Stimulated activated CD8-positive, alpha-beta memory T cell treated with anti-CD3 and anti-CD28 coated beads, Interleukin-12 subunit alpha, Interleukin-12 subunit beta, amount 100 ng/mL, for 24 hours (primary cell): Measurements from ENCODE around the gene NCOA6.
"Not testable (repeated sequence)": the region's sequence is repeated elsewhere in the genome, so short reads cannot be mapped to it uniquely, and the experiment has no call there.

Experiments
- DNase-seq: peaks from one replicate; pipeline ENCODE4 v3.0.0-alpha.2; 2020; ENCODE audit errors: extremely low read depth

Gene NCOA6

DNA sequence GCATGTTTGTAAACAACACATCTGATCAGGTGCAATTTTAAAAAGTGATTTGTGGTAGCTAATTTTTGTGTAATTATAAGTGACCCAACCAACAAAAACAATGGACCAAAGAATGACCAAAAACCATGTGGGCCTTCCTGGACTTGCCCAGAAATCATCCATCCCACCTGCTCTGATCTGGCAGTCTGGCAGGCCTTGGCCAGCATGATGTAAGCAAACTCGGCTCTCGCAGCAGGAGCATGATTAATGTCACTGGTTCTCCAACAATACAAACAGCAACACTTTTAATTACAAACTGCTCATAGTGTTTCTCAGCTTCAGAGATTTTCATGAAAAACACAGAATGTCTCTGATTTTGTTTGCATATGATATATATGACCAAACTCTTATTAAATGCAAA, 105.2 kb downstream of the NCOA6 start:
- no peak for DNase-seq

DNA sequence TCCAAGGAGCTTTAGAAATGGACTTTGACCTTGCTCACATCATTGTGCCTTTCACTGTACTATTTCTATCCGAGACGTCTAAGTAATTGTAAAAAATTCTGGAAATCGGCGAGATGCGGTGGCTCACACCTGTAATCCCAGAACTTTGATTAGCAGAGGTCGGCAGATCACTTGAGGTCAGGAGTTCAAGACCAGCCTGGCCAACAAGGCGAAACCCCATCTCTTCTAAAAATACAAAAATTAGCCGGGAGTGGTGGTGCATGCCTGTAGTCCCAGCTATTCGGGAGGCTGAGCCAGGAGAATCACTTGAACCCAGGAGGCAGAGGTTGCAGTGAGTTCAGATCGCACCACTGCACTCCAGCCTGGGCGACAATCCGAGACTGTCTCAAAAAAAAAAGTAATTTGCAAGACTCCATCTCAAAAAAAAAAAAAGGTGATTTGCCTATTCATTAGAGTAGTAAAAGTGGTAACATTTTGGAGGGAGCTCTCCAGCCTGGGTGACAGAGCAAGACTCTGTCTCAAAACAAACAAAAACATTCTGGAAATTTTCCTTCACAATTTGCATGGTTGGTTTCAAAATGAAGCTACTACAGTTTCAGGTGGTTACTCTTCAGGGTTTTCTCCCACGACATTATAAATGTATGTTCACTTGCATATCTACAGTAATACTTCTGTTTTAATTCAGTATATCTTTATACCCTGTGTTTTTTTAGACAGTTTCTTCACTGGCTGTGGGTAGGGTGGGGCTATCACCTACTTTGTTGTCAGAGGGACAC, 106.0 kb downstream of the NCOA6 start:
- not testable (repeated sequence) for DNase-seq

DNA sequence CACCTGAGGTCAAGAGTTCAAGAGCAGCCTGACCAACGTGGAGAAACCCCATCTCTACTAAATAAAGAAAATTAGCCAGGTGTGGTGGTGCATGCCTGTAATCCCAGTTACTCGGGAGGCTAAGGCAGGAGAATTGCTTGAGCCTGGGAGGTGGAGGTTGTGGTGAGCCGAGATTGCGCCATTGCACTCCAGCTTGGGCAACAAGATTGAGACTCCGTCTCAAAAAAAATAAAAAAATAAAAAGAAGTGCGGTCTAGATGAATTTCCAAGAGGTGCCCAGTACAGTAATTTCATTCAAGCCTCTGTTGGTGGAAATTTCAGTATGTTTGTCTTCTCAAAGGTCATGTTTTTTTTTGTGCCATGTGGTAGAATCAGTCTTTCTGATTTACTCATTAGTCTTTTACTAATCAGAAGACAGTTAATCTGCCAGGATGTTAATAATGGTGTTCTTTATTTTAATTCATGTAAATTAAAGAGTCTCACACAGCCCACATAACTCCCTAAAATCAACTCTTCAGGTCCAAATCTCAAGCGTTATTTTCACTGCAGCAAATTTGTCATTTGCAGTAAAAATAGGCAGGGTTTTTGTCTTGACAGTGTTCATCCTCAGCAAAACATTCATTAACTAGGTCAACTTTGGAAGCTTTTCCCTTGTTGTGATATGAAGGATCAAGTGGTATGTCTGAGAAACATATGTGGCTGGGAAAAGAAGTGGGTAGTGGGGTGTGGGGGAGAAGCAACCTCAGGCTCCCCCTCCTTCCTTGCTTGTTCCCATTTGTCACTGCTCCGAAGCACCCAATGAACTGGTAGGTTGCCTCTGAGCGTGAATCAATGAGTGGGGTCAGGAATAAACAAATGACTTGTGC, 108.0 kb downstream of the NCOA6 start:
- no peak for DNase-seq

DNA sequence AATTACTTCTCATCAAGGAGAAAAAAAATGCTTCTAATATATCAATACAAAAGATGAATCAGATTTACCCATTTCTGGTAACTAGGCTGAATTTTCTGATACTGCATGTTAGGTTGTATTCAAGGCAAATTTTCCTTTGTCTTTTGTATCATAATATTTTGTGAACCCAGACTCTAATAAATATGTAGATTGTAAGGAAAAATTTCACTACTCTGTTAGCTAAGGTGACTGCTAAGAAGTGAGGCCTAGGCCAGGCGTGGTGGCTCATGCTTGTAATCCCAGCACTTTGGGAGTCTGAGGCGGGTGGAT, 108.6 kb downstream of the NCOA6 start:
- DNase-seq, result no peak

DNA sequence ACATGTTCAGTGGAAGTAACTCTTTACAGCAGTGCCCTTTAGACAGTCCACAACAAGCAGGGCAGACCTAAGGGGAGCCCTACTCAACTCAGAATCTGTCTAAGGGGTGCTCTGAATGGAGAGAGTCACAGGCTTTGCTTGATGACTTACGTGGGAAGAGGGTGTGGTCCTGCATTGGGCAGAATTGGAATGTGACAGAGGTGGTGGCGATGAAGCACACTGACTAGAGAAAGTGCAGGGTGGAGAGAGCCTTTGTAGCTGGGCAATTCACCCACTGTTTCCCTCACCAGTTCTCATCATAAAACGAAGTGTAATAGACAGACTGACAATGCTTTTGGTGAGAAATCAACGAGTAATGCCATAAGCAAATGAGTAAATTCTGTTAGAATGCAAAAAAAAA, 110.1 kb downstream of the NCOA6 start:
- DNase-seq, result no peak

DNA sequence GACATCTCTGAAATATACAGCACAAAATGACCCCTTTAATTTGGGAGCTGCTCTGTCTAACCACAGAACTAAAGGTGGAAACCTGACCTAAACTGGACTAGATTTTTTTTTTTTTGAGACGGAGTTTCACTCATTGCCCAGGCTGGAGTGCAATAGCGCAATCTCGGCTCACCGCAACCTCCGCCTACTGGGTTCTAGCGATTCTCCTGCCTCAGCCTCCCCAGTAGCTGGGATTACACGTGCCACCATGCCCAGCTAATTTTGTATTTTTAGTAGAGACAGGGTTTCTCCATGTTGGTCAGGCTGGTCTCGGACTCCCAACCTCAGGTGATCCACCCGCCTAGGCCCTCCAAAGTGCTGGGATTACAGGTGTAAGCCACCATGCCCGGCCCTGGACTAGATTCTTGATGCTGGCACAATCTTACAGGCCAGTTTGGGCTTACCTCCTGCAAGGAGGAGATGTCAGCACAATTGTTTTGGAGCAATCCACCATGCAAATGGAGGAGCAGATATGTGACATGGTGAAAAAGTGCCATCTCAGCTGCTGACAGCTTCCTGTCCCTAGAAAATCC, 111.4 kb downstream of the NCOA6 start:
- not testable (repeated sequence) for DNase-seq

DNA sequence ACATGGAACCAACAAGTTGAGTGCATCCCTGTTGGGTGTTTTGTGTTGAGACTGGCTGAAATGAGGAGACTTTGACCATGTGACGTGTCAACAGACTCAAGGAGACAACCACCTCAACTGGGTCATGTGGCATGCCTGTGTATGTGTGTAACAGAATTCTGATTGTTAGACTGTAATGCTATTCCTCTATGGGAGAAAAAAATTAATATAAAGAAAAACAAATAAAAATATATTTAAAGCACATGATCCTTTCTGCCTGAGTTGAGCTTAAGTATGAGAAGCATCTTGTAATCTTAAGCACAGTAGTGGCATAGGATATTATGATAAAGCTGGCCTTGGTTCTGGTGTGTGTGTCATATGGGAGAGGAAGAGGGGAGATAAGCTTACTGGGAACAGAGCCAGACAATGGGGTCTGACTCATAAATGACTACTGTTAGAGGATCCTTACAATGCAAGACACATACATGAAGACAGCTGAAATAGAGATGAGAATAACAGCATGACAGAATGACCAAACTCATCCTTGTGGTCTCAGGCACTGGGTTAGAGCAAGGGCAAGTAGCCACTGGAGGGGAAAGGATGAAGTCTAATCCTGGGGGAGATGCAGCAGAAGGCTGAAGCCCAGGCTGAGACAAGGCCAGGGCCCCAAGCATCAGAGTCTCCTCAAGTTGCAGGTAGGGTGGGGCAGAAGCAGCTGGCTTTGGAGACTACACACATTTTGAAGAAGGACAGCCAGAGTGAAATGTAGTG, 112.1 kb downstream of the NCOA6 start:
- DNase-seq, result no peak

DNA sequence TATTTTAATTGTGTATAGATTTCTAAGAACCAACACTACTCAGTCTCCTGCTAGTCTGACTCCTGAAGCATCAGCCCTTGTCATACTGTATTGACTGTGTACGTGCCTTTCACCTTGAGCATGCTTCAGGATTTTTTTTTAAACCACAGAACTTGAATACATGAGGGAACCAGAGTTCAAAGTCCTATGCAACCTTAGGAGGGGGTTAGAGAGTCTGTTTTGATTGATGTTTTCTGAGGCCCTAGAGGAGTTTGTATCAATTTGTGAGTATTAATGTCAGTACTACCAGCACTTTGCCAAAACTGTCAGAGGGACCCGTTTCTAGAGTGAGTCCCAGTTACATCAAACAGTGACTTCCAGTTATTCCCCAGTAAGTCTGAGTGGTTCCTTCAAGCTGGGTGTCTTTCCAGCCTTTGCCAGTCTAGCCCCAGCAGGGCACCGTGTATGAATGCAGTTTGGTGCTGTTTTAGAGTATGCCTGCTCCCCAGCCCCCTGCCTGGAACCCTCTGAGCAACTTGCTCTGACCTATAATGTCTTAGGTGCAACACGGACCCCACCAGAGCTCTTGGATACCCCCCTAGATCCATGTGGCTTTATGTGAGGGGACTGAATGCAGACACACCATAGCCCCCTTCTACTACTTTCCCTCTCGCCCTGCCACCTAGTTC, 112.8 kb downstream of the NCOA6 start:
- DNase-seq, result no peak

DNA sequence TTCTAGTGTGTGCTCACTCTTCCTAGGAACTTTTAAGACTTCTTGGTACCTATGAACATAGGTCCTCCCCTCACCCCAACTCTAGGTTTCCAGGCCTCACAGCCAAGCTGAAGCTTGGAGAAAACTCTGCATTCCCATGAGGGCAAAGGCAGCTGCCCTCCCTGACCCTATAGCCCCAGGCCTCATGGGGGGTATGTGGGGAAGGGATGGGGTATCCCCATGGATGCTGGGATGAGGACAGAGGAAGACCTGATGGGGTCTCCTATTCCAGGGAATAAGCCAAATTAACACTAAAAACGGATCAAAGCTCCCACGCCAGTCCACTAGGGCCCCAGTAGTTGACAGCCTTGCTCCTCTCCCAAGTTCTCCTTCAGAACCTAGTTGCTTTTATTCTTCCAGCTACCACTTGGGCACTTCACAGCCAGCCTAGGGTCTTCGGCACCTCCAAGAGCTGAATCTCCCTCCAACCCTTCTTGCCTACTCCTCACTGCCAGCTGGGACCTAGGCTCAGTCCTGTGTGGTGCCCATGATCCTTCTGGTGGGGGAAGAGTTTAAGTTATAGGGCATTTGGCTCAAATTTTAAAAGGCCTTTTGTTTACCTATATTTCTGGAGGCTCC, 113.5 kb downstream of the NCOA6 start:
- DNase-seq, result no peak

DNA sequence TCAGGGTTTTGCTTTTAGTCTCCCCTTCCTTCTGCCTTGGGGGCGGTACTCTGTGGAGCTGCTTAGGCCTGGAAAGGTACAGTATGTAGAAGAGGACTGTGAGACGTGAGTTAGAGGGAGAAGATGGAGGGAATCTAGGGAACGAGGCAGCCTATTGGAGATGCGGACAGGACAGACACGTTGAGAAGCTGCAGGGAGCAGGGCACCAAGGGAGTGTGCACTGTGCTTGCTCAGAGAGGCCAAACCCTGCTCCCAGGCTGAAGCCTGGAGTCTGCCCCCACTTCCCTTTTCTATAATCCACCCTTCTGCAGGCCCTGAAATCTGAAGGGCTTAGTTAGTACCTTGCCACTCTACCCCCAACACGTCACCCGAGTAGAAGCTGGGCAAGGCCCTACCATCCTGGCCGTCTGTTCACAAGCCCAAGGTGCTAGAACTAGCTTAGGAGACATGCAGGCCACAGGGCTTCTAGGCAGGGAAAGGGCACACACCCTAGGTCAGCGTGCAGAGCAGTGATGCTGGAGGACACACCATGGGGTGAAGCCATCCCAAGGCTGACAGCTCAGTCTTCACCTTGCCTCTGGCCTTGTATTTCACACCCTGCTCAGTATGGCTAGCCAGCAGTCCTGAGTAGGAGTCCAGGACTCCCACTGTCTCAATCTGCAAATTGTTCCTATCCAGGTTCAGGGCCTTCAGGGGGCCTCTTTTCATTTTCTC, 114.4 kb downstream of the NCOA6 start:
- no peak for DNase-seq

DNA sequence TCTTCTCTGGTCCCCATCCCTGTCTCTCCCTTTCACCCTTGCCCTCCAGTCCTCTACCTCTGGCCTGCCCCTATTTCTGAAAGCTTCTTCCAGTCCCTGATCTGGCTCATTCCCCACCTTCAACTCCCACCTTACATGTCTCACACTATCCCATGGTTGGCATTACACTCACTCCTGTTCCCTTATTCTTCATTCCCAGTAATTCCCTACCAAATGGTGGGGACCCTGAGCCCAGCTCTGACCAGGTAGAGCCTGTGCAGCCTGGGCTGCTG, 114.9 kb downstream of the NCOA6 start:
- no peak for DNase-seq

DNA sequence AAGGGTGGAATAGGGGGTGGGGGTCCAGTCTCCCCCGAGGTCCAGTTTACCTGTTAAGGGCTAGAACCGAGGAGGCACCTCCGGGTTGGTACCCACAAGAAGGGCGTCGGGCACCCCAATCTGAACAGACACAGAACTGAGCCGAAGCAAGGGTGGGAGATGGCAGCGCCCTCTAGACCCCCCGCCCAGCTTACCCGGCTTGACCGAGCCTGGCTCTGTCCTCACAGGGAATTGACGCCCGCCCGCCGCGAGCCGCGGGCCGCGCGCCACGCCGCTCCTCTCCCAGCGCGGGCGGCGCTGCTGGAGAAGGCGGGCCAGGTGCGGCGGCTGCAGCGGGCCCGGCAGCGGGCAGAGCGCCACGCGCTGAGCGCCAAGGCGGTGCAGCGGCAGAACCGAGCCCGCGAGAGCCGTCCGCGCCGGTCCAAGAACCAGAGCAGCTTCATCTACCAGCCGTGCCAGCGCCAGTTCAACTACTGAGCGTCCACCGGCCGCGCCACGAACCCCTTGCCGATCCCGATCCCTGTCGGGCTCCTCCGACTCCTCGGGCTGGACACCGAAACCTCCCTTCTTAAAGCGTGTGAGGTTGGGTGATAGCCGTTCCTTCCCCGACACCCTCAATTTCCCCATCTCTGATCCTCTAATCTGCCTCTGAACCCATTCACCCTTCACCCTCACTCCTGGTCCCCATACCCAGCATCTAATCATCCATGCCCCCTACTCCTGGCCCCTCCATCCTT, 115.5 kb downstream of the NCOA6 start:
- no peak for DNase-seq

DNA sequence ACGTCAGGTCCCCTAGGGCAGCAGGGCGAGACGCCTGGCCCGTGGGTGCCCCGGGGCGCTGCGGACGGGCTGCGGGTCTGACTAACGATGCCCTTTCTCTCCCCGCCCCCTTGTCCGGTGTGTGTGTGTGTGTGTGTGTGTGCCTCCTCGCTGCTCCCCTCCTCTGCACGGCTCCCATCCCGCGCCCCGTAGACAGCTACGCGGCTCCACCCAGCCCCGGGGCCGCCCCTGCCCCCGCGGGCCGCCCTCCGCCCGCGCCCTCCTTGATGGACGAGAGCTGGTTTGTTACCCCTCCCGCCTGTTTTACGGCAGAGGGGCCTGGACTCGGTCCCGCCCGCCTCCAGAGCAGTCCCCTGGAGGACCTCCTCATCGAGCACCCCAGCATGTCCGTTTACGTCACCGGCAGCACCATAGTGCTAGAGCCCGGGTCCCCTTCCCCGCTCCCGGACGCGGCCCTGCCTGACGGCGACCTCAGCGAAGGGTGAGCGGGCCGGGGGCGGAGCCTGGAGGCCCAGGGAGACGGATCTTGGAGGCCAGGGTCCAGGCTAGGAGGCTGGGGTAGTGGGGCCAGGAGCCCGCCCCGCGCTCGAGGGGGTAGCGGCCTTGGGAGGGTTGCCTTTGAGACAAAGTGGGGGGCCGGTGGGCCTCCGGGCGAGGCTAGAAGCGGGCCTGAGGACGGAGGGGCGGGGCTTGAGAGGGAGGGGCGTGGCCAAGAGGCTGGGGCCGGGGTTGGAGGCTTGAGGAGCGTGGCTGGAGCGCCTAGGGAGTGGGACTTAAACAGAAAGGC, 116.2 kb downstream of the NCOA6 start:
- DNase-seq, result peak; percentile 43

DNA sequence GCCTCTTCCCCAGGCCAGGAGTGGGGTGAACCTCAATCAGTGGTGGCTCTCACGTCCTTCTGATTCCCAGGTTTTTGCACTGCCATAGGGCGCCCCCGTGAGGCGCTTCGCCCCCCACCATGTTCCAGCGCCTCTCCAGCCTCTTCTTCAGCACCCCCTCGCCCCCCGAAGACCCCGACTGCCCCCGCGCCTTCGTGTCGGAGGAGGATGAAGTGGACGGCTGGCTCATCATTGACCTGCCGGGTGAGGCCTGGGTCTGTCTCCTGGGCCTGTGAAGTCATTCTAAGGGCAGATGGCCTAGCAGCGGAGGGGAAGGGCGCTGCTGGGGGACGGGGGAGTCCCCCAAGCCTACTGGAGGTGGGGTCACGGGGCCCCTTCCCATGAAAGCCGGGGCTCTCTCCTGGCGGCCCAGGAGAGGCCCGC, 116.8 kb downstream of the NCOA6 start:
- no peak for DNase-seq

DNA sequence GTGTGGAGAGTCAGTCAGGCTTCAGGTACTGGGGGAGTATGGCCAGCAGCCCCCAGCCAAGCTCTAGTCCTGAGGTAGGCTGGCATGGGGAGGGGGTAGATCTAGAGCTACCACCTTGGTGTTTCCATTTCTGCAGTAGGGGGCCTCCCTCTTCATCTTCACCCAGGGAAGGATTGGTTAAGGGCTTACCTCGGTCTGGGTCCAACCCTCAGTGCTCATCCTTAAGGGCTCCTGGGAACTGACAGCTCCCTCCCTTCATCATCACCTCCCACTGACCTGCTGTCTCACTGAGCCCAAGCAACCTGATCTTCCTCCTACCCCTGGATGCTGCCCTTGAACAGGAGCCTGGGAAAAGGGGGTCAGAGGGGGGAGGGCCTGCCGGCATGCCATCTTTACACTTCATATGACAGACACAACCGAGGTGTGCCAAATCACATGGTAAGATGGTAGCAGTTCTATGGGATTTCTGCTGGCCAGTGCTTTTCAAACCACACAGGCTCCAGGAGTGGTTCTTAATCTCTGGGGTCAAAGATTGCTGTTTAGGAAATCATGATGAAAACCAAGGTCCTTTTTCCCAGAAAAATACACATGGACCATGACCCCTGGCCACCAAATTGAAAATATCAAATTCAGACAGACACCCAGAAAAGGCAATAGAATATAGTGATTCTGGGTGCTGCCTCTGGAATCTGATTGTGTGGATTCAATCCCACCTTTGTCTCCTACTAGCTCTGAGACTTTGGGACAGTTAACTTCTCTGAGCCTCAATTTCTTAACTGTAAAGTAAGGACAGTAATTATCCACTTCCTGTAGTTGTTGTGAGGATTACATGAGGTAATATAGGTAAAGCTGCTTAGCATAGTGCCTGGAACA, 118.3 kb downstream of the NCOA6 start:
- no peak for DNase-seq

DNA sequence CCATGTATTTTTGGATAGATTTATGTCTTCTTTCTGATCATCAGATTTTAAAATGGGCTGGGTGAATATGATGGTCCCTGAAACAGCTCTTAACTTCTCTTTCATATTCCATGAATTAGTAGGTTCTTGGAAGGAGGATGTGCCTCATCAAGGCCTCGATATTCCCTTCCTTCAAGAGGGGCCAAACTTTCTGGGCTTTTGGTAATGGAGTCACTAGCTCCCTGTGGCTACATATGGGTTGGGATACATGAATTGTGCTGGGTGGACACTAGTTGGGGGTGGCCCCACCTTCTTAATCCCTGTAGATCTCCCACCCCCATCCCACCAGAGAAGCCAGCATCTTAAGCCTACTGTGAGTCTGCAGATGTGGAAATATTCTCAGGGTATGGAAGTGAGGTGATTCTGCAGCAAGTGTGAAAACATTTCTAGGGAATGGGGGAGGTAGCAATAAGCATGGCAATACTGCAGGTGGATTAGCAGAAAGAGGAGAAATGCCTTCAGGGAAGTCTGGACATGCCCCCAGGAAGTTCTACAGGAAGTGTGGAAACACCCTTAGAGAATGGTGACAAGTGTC, 119.1 kb downstream of the NCOA6 start:
- no peak for DNase-seq

DNA sequence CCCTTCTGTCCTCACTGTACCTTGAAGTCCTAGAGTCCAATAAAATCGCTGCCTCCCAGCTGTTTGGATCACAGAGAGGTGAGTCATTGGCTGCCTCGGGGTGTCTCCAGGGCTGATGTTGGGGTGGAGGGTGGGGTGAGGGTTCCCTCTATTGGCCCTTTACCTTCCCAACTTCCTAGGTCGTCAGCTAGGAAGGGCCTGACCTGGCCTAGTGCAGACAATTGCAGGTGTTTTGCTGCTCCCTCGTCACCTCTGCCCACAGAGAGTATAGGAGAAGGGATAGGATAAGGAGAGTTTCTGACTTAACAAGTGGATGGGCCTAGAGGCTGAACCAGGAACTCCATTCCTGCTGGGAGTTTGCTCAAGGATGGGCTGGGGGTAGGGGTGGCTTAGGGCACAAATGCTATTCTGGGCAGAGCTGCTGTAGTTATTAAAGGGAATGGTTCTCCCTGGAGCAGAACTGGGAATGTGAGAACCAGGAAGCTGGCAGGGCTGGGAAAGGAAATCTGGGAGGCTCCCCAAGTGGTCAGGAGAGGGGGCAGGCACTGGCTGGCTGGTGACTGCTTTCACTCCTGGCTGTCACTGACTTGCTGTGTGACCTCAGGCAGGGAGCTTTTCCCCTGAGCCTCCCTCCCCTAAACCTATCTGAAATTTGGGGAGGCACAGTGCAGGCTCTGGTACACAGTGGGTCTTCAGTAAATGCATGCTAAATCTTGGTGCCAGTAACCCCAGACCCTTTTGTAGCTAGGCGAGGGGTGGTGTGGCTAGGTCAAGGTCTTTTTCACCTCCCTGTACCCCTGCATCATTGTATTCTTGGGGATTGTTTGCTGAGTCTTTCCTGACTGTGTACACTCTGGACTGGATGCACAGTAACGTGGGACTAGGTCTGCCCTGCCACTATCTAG, 119.8 kb downstream of the NCOA6 start:
- no peak for DNase-seq
